ENCODE results near the gene PSORS1C1.
"Not testable (repeated sequence)": the region's sequence is repeated elsewhere in the genome, so short reads cannot be mapped to it uniquely, and the experiment has no call there.

Gene PSORS1C1, protein sequence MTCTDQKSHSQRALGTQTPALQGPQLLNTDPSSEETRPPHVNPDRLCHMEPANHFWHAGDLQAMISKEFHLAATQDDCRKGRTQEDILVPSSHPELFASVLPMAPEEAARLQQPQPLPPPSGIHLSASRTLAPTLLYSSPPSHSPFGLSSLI

DNA sequence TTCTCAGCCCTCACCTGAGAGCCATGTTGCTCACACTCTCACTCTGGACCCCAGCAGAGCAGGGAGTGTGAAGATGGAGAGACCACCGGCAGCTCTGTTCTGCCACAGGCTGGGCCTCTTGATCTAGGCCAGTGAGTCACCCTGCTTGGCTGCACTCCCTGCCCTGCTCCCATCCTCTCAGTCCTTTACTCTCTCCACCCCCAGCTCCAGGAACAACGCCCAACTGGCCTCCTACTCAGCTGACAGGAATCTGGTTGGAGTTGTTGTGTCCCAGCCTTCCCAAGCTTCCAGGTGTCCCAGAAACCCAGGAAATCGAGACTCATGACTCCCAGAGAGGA, at the start of gene PSORS1C1:
Gene PSORS1C1 (plus strand): TSS at position 260 of the 338 bp plus-strand sequence. CDS start 14,833 bp downstream, outside the sequence.
- DNase-seq (ENCODE audit: low spot score): peak; percentile 88
- FAIRE-seq: peak; percentile 97

- FAIRE-seq (no peak), DNase-seq (ENCODE audit: low spot score) (no peak)
Measured at GRCh38 chr6:31065556-31065955, 49.0 kb upstream of the PSORS1C1 start.

DNA sequence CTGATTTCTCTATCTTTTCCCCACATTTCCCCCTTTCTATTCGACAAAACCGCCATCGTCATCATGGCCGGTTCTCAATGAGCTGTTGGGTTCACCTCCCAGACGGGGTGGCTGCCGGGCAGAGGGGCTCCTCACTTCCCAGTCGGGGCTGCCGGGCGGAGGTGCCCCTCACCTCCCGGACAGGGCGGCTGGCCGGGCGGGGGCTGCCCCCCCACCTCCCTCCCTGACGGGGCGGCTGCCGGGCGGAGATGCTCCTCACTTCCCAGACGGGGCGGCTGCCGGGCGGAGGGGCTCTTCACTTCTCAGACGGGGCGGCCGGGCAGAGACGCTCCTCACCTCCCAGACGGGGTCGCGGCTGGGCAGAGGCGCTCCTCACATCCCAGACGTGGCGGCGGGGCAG, 47.6 kb upstream of the PSORS1C1 start:
- not testable (repeated sequence) for FAIRE-seq; DNase-seq (ENCODE audit: low spot score)

DNA sequence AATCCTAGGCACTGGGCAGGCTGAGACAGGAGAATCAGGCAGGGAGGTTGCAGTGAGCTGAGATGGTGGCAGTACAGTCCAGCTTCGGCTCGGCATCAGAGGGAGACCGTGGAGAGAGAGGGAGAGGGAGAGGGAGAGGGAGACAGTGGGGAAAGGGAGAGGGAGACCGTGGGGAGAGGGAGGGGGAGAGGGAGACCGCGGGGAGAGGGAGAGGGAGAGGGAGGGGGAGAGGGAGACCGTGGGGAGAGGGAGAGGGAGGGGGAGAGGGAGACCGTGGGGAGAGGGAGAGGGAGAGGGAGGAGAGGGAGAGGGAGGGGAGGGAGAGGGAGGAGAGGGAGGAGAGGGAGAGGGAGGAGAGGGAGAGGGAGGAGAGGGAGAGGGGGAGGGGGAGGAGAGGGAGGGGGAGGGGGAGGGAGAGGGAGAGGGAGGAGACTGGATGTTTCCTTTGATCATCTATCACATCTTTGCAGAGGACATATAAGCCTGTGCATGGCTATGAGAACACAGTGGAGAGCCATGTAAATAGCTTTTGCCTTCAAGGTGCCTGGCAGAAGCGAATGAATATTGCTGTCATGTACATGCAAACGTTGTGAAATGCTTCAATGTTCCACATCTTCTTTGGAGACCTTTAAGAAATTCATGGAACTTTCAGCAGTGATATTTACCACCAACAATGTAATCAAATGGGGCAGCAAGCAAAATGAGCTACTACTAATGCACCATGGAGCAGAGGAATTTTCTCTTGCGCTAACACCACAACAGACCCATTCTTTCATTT, 46.5 kb upstream of the PSORS1C1 start:
- not testable (repeated sequence) for FAIRE-seq; DNase-seq (ENCODE audit: low spot score)

DNA sequence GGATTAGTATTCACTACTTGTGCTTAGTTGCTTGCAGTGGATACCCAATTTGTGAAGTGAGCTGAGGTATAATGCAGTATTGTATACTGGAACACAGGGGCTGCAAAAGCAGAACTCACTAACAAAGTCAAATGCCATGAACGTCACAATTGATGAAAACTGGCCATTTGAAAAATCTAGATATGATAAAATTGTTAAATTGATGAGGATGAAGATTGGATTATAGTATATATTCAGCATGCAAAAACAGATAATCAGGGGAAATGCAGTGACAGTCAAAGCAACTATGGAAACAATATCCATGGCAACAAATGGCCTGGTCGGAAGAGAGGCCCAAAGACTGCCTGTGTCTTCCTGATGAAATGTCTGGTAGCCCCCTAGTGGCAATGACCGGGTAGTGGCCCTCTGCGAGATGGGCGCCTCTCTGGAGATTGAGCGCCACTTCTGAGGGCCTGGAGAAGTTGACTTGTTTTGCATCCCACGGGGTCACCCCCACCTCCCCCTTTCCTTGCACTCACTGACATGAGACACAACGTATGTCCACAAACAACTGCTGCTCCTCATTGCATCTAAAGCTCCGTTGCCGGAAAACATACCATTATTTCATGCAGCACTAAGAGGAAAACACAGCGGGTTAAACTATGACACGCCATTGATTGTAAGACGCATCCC, 45.8 kb upstream of the PSORS1C1 start:
- peak; percentile 13 for FAIRE-seq
- DNase-seq (ENCODE audit: low spot score): peak; percentile 86

GRCh38 chr6:31070711-31071197, 43.8 kb upstream of the PSORS1C1 start:
- DNase-seq (ENCODE audit: low spot score): peak; percentile 59
- no peak for FAIRE-seq

- DNase-seq (ENCODE audit: low spot score) (no peak), FAIRE-seq (no peak)
Measured at GRCh38 chr6:31074401-31074800, 40.2 kb upstream of the PSORS1C1 start.

GRCh38 chr6:31075528-31075927, 39.1 kb upstream of the PSORS1C1 start:
- DNase-seq (ENCODE audit: low spot score) (no peak), FAIRE-seq (no peak)

GRCh38 chr6:31076611-31077010, 38.0 kb upstream of the PSORS1C1 start:
- FAIRE-seq (no peak), DNase-seq (ENCODE audit: low spot score) (no peak)

- DNase-seq (ENCODE audit: low spot score): peak; percentile 68
- no peak for FAIRE-seq
Measured at GRCh38 chr6:31079656-31080261, 34.8 kb upstream of the PSORS1C1 start.

DNA sequence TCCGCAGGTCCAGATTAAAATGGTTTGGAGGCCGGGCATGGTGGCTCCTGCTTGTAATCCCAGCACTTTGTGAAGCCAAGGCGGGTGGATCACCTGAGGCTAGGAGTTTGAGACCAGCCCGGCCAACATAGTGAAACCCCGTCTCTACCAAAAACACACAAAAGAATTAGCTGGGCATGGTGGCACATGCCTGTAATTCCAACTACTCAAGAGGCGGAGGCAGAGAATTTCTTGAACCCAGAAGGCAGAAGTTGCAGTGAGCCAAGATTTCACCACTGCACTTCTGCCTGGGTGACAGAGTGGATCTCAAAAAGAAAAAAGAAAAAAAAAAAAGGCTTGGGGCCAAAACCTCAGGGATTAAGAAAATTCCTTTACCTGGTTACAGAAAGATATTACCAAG, 32.7 kb upstream of the PSORS1C1 start:
- DNase-seq (ENCODE audit: low spot score) (no peak), FAIRE-seq (no peak)

DNA sequence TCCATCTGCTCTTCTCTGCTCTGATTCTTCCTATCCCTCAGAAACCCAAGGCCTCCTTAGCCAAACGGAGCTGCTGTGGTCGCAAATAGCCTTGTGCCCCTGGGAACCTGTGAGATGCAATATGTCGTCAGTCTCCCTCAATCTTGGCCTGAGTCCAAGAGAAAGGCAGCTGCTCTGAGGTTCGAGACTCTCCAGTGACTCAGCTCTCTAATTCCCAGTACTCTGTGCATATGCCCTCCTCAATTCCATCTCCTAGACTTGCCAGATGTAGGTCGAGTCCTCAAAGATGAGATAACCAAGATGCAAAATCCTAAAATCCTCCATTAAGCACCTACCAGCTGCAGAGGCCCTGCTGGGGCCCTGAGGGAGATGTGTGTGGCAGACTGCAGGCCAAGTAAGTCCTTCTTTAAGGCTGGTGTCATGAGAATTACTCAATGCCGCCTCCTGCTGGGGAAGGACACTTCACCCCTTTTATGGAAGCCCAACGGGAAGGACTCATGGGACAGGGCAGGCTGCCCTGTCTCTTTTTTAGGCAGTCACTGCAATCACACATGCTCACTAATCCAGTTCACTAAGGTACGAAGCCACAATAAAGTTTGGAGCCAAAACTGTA, 30.8 kb upstream of the PSORS1C1 start:
- DNase-seq (ENCODE audit: low spot score) (peak; percentile 46), FAIRE-seq (no peak)

GRCh38 chr6:31086788-31087440, 27.7 kb upstream of the PSORS1C1 start:
- FAIRE-seq (no peak), DNase-seq (ENCODE audit: low spot score) (no peak)

DNA sequence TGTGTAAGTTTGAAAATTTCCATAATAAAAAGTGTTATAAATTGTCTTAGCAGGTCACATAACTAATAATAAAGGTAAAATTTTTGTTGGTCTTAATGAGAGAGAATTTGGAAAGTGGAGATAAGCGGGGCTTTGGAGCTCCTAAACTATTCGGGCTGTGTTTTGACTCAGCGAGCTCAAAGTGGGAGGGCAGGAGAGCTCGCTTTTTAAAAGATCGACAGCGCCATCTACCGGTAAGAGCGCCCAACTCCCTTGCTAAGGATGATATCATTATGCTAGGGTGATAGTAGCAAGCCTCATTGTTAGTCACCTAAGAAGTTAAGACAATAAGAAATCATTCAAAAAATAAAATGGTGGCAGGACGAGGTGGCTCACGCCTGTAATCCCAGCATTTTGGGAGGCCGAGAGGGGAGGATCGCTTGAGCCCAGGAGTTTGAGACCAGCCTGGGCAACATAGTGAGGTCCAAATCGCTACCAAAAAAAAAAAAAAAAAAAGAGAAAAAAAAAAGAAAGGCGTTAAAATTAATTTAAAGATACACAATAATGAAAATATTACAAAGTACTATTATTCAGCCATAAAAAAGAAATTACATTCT, 27.0 kb upstream of the PSORS1C1 start:
- no peak for FAIRE-seq
- peak; percentile 87 for DNase-seq (ENCODE audit: low spot score)

DNA sequence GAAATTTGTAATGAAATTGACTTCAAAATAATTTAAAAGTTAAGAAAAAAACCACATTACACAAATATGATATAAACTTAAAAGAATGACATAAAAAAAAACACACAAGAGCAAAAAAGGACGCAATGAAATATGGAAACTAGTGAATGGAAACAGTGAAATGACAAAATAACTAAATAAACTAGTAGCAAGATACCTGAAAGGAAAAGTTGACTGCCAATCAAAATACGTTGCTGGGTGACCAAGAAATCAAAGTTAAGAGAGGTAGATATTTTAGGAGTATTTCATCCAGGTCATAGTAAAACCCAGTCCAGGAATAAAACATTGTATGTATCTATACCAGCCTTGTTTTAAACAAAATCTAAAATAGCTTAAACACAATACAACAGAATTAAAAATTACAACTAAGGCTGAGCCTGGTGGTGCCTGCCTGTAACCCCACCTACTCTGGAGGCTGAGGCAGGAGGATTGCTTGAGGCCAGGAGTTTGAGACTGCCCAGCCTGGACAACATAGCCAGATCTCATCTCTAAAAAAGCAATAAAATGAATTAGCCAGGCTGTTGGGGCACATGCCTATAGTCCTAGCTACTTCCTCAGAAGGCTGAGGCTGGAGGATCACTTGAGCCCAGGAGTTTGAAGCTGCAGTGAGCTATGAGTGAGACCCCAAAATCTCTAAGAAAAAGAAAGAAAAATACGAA, 24.2 kb upstream of the PSORS1C1 start:
- no peak for FAIRE-seq
- no peak for DNase-seq (ENCODE audit: low spot score)

DNA sequence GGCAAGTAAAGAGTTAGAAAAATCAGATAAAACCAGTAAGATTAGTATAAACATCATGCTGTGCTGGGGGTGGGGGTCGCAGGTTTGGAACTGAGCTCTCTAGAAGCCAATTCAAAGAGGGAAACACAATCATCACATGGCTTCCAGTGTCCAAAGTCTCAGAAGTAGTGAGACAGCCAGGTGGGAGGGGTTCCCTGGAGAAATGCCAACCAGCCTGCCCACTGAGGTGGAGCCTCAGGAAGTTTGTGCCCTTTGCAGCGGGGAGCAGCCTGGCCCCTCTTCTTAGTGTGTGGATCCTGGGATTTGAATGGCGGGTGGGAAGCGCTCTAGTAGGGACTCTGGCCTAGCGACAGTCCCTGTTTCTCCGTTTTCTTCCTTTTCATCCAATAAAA, 23.6 kb upstream of the PSORS1C1 start:
- DNase-seq (ENCODE audit: low spot score) (no peak), FAIRE-seq (no peak)

GRCh38 chr6:31091680-31092079, 22.9 kb upstream of the PSORS1C1 start:
- FAIRE-seq (no peak), DNase-seq (ENCODE audit: low spot score) (no peak)

DNA sequence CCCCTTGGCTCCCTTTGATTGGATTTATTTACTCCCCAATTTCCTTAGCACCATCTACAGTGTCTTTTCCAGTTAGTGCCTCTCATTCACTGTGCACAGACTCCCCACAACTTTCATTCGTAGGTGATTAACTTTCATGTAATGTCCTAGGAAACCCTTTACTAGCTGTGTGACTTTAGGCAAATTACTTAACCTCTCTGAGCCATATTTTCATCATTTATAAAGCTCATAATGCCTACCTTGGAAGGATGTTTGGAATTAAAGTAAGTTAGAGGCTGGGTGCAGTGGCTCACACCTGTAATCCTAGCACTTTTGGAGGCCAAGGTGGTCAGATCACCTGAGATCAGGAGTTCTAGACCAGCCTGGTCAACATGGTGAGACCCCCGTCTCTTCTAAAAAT, 22.4 kb upstream of the PSORS1C1 start:
- no peak for DNase-seq (ENCODE audit: low spot score)
- FAIRE-seq: no peak

GRCh38 chr6:31092769-31093505, 21.7 kb upstream of the PSORS1C1 start:
- DNase-seq (ENCODE audit: low spot score): no peak
- no peak for FAIRE-seq
